GM19240 (cell line): Measurements from ENCODE around the gene MEGF11.

Experiments used
- DNase-seq: peaks from one replicate; pipeline ENCODE4 v3.0.0; 2011; ENCODE audit warnings: low spot score; ENCODE audit not compliant: insufficient read length

MEGF11 gene

DNA sequence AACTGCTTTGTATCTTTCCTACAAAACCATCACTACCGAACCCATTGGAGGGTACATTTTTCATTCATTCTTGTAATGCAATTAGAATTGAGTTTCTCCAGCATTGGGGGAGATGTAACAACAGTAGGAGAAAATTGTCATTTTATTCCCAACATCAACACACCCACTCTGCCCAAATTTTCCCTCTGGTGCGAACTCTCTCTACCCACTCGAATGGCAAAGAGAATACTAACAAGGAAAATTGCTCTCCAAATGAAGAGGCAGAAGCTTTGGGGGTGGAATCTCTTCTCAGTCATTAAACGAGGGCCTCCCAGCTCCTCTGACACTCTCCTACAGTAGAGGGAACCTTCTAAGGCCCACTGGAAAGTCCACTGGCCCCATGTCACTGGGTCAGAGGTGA is 135.7 kb downstream of the MEGF11 start:
- DNase-seq: no peak

DNA sequence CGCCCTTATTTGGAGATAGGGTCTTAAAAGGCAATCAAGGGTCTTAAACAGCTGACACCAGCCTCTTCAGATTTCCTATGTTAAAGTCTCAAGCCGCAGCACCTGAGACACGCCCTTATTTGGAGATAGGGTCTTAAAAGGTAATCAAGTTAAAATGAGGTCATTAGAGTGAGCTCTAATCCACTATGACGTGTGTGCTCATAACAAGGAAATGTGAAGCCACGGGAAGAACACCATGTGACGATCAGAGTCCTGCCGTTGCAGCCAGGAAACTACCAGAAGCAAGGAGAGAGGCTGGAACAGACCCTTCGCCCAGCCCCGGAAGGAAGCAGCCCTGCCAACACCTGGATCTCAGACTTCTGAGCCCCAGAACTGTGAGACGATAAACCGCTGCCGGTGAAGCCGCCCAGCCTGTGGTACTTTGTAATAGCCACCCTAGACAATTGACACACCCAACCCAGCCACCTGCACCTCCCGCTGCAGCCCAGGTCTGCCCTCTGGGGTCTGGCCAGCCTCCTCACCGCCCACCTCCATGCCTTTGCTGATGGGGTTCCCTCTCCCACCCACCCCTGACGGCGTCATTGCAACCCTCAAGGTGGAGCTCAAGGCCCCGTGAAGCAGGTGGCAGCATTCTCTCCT is 137.9 kb downstream of the MEGF11 start:
- DNase-seq: no peak

DNA sequence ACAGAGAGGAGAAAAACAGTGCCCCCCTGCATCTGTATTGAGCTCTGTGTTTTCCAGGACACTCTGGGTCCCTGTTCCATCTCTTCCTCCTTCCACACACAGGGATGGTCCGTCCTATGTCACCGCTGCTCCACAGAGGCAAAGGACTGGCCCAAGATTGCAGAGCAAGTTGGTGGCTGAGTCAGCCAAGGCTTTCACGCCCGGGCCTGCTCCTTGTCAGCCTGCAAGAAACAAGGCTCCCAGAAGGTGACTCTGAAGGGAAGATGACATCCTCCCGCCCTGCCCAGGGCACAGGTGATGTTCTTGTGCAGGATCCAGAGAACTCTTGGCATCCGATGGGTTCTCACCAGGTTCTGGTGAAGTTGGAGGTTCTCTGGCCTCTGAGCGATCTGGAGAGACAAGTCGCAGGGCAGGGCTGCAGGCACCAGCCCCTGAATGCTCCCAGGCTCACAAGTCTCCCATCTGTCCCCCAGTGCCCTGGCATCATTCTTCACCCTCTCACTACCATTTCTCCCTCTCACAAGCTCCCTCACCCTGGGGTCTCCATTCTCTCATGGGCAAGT is 138.6 kb downstream of the MEGF11 start:
- DNase-seq: no peak

DNA sequence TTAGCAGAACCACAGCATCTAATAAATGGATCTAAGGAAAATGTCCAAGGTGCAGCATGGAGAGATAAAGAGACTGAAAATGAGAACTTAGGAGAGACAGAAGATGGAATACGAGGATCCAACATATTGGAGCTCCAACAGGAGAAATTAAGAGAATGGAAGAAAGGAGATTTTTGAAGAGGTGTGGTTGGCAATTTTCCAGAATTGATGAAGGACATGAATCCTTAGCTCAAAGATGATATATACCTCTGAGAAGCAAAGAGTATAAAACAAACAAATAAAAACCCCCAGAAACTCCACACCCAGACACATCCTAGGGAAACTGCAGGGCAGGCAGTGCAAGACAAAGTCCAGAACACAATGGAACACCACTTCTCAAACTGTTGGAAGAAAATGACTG is 141.2 kb downstream of the MEGF11 start:
- DNase-seq: no peak

DNA sequence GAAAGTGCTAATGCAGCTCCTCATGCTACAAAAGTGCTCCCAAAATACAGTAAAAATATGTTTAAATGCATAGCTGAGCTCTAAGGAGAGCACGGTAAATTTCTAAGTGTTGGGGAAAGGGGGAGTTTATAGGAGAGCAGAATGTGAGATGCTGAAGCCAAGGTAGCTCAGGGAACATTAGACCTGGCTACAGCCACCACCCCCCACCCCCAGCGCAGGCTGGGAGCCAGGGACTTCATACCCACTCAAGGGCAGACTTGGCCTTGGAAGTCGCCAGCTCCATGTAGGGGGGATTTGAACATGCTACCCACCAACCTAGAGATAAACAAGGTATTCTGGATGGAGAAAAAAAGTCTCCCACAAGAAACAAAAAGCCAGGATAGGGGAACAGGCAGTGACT is 142.2 kb downstream of the MEGF11 start:
- no peak for DNase-seq

DNA sequence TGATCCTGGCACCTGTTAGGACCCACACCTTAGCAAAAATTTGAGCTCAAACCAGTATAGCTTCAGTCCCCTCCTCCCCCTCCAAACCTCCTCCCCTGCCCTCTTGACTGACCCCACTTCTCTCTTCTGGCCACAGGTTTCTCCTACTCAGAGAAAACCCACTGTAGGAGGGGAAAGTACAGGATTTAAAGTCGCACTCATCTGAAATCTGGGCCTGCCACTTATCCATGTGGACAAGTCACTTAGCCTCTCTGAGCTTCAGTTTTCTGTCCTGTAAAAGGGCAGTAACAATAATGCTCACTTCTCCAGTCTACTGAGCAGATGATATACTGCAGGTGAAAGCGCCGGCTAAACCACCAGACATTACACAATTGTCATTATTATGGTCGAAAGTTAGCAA is 142.7 kb downstream of the MEGF11 start:
- DNase-seq: no peak

DNA sequence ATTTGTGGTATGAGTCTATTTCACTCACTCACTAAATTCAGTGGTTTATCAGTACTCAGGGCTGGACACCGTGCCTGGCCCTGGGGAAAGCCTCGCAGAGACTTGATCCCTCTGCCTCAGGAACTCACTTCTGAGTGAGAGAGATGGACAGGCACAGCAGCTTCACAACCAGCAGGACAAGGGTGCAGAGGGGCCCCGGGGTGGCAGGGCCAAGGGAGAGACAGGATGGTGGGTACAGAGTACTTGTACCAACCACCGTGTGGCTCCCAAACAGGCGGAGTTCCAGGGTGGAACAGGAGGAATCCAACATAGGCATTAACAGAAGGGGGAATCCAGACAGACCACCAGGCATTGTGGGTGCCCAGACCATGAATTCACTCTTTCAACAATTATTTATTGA is 143.7 kb downstream of the MEGF11 start:
- DNase-seq: no peak

DNA sequence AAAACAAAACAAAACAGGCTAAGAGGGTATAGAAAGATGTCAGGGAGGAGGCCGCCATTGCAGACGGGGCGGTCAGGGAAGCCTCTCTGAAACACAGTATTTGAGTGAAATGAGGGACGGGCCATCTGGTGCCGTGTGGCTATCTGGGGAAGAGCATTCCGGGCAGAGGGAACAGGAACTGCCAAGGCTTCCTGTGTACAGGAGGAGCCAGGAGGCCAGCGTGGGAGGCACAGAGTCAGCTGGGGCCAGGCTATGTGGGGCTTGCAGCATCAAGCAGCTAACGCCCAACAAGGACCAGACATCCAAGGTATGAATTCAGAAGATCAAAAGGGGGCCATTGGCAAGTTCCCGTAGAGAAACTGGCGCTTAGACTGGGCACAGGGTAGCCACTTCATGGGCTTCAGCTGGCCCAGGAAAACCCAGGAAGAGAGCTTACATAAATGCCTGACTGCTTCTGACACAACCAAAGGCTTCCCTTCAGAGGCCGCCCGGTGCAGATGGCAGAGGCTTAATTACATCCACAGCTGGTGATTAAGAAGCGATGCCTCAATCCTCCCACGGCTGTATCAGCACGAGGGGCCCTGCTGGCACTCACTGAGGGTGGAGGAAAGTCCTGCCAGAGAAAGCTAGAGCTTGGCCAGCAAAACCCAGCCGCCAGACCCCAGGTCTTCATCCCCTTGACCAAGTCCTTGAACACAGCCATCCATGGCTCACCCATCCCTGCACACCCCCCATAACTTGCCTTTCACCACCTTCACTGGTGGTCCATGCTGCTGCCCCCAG is 144.9 kb downstream of the MEGF11 start:
- DNase-seq: no peak

DNA sequence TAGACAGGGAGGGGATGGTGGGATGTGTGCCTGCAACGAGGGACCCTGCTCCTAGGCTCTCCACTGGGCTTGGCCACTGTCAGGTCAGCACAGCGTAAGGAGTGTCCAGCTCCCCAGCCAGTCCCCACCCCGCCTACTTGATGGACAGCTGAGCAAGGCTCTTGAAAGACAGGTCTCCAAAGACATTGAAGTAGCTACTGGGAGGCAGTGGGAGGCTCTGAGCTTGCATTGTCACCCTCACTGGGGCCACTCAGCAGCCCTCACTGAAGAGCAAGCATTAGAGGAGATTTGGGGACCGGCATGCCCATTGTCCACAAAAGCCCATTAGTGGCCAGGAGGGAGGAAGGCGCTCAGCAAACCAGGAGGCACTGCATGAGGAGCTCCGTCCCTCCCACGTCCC is 146.5 kb downstream of the MEGF11 start:
- DNase-seq: no peak

DNA sequence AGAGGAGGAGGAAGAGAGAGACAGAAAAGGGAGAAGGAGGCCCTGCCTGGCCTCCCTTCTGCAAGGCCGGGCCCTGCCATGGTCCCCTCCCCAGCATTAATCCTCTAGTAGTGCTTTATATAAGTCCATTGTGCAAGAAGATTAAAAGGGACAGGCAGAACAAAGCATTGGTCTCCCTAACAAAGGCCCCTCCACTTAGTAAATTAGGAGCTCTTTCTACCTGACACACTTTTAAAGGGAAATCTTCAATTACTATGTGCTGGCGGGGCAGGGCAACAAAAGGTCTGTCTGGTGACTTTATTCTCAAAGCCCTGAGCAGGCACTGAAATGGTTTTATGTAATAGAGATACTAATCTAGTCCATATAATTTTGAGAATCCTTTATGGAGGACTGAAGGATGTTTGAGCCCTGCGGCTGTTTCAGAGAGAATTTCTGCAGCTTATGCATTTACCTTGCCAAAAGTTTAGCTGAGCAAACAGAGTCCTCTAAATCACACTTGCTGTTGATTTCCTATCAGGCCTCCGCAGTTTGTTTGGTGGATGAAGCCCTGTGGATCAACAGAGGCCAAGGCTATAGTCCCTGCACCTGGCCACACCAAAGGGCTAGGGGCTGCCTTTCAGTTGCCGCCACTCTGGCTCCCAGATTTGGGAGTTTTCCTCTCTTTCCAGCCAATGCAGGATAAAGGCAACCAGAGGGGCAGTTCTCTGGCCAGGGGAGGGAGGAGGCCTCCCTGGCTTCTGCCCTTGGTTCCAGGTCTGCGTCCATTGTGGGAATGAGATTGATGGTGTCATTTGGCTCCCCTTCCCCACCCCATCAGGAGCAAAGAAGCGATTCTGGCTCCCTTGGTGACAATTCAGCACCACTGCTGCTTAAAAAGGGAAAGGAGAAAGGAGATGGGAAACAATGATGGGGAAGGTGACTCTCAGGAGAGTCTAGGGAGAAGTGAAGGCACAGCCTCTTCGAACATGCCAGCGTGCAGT is 148.0 kb downstream of the MEGF11 start:
- no peak for DNase-seq

DNA sequence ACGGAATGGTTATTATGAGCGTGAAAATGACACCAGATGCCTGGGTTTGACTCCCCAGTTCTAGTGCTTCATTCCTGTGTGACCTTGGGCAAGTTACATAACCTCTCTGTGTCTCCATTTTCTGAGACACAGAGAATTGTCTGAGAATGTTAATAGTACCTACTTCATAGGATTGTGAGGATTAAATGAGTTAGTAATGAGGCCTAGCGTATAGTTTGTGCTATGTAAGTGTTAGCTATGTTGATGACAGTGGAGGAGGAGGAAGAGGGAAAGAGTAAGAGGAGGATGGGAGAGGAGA is 150.3 kb downstream of the MEGF11 start:
- DNase-seq: no peak

DNA sequence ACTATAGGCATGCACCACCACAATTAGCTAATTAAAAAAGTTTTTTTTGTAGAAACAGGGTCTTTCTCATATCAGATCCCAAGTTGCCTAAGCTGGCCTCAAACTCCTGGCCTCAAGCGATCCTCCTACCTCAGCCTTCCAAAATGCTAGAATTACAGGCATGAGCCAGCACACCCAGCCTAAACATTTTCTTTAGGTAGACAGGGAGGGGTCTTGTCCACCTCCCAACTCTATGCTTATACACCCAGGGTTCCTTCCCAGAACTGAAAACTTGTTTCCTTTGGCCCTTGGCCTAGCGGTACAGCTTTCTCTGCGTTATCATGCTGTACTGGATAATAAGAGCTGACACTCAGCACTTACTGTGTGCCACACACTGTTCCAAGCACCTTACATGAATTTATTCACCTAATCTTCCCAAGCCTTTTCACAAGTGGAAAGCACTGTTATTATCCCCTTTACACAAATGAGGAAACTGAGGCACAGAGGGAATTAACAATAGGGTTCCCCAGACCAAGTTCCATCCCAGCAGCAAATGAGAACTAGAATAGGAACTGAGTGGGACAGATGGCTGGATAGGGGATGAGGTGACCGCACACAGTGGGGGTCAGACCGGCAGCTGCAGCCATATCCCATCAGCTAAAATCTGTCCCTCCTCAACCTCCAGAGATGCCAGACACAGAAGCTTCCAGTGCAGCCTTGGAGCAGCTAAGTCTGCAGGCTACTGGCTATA is 150.8 kb downstream of the MEGF11 start:
- no peak for DNase-seq

DNA sequence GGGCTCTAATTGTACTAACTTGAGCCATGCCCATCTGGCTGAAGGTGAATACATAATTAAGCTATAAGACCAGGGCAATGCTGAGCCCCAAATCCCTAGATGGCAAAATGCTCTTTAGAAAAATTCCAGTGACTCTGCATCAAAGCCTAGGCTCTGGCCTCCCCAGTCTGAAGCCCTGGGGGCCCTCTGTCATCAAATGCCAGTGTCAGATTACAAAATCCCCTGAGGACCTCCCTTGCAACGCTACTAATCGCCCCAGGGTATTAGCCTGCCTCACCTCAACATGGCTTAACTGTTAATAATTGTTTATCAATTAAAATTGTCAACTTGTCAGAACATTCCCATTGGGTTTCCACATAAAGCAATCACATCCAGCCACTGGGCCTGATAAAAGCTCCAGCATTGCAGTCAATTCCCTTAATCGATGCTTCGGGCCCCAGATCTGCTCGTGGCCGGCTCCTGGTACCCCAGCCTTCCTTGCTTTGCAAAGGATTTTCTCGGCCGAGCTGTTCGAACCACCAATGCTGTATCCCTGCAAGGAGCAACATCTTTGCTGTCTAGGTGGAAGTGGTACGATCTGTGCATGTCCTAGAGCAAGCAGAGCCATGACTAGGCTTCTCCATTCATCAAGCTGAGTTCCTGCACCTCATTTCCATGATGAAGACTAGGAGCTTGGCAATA is 151.7 kb downstream of the MEGF11 start:
- no peak for DNase-seq

DNA sequence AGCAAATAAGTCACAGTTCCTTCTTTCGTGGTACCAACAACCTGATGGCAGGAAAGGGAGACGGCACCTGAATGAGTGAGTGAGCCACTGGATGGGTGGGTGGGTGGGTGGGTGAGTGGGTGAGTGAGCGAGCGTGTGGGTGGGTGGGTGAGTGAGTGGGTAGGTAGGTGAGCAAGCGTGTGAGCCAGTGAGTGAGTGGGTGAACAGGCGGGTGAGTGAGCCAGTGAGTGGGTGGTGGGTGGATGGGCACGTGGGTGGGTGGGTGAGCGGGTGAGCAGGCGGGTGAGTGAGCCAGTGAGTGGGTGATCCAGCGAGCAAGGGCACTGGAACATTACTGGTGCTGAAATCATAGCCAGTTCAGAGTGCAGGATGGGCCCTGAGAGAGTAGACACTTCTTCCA is 152.8 kb downstream of the MEGF11 start:
- DNase-seq: no peak

DNA sequence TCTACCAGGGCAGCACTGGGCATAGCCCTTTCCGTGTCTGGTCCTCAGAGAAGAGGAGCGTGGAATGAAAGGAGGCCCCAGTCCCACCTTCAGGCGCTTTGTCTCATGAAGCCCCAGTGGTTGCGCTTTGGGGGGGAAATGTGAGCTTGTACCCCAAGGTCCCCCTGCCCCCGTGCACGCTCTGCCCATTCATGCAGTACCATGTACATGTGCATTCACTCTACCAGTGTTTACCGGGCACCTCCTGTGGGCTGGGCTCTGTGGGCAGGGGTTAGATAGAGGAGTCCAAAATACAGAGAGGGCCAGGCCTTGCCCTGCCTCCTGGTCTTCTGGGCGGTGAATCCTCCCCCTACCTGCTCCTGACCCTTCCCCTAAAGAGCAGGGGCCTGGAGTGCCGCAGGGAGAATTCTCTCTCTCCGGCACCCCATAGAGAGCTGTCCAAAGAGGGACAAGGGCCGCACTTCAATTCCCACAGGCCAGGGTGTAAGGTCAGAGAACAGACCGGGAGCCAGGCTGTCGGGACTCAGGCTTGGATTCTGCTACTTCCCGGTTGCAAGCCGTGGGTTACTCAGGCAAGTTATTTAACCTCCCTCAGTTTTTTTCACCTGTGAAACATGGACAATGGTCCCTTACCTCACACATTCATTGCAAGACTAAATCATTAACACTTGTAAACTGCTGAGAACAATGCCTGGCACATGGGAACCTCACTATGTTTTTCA is 153.4 kb downstream of the MEGF11 start:
- no peak for DNase-seq

DNA sequence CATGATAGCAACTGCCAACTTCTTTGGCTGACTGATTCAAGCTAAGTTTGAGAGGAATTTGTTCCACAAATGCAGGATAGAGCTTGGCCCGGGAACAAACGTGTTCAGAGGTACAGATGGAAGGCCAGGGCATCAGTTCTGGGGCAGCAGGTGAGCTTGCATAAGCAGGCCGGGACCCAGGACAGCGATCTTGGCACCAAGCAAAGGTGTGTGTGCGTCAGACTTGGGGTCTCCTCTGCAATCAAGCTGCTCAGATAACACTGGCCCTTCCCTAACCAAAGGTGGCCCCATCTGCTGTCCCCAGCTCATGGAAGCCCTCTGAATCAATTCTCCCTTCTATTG is 155.6 kb downstream of the MEGF11 start:
- DNase-seq: no peak

DNA sequence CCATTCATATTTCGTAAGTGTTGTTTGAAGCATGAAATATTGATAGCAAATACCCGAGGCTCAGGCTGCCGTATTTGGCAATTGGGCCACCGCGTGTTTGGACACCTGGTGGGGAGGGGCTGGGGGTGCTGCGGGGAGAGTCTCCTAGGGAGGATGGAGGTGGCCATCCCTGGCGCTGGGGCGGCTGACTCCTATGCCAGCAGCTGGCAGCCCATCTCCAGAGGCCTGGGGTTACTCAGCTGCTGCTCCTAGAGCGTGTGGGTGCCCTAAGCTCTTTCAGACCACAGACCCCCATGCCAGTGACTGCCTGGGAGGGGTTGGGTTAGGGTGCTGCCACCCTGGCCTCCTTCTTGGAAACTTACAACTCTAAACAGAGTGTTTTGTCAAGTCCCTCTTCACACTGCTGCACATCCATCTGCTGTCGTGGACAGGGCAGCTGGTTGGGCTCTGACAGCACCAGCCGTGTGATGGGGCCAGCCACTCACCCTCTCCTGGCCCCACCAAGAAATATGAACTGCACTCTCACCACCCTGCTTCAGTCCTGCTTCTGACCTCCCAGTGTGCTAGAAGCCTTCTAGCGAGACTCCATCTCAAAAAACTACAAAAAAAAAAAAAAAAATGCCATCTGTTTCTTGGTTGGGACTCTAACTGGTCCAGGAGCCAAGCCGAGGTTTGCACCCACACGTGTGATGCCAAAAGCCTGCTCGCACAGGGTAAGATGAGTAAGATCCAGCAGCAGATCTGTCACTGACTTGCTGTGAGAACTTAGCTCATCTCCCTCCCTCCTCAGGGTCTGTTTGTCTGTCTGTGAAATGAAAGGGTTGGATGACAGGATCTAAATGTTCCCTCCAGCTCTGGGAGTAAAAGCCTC is 156.2 kb downstream of the MEGF11 start:
- DNase-seq: no peak

DNA sequence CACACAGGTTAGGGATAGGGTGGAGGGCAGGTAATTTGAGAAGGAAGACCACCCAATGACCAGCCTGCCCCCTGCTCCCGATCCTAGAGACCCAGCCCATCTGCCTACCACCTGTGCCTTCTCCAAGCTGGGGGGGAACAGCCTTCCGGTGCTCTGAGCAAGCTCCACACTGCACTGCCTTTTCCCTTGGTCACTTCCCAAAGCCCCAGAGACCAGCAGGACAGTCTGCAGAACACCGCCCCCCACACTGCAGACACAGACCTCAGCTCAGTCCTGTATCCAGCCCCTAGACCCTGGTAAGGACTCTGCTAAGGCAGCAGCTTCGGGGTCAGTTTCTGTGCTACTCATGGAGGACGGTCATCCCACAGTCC is 156.9 kb downstream of the MEGF11 start:
- DNase-seq: no peak
